Effector memory CD4-positive, alpha-beta T cell (primary cell): ENCODE results near the gene EXTL1.

Experiments used
- DNase-seq, 3 donors: peaks; one replicate each; pipeline ENCODE4 v3.0.0-alpha.2; 2020
- H3K27ac ChIP-seq: 2 replicates; pipeline ENCODE4 v1.7.0; 2013; ENCODE audit warnings: mild to moderate bottlenecking, low read length, moderate library complexity; ENCODE audit not compliant: insufficient read depth, poor library complexity, severe bottlenecking
- H3K27me3 ChIP-seq: replicated peaks from 2 replicates; pipeline ENCODE4 v1.7.0; 2013; ENCODE audit warnings: mild to moderate bottlenecking, low read length; ENCODE audit not compliant: insufficient read depth, control insufficient read depth, poor library complexity, severe bottlenecking
- H3K36me3 ChIP-seq: 2 replicates; pipeline ENCODE4 v1.7.0; 2013; ENCODE audit warnings: mild to moderate bottlenecking, low read length, moderate library complexity; ENCODE audit not compliant: control insufficient read depth, insufficient read depth
- H3K4me1 ChIP-seq: 2 replicates; pipeline ENCODE4 v1.7.0; 2013; ENCODE audit warnings: low read length, mild to moderate bottlenecking; ENCODE audit not compliant: control insufficient read depth, insufficient read depth, poor library complexity, severe bottlenecking
- H3K4me3 ChIP-seq: 2 replicates; pipeline ENCODE4 v1.7.0; 2013; ENCODE audit warnings: low read length, low read depth, mild to moderate bottlenecking; ENCODE audit not compliant: insufficient read depth, poor library complexity, severe bottlenecking
- H3K9me3 ChIP-seq: 2 replicates; pipeline ENCODE4 v1.7.0; 2013; ENCODE audit warnings: mild to moderate bottlenecking, low read length, moderate library complexity; ENCODE audit not compliant: control insufficient read depth

Gene EXTL1

DNA sequence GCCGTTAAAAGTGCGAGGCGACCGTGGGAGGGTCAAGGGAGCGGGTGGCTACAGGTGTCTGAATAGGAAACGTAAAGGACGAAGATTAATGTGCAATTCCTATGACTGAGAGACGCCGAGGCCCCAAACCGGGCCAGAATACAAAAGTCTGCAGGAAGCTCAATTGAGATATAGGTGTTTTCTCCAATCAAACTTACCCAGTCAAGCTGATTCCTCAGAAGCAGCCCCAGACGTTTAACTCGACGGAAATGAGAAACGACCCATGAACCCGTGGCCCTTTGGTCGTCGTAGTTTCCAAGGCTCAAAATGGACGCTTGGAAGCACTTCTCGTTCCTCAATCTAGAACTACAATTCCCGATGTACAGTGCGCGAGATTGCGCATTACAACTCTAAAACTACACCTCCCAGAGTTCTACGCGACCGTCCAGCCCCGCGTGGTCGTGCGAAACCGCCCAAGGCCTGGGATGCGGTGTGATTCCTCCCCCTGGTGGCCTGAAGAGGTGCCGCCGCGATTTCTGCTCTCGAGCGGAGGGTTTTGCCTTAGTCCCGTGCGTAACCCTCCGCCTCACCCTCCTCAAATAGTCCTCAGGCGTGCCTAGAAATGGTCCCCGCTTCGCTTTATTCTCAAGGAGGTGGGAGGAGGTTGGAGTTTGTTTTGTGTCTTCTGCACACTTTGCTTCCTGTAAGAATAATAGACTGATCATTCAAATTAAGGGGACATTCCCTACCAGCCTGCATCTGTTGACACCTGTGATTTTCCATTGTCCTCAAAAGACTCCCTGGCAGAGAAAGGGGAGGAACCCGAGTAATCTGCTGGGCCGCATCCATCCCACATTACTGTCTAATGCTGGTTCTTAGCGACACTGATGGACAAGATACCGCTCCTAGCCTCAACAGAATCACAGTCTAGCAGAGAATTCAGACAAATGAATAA is 23.5 kb upstream of the EXTL1 start, which contains the start of gene PAFAH2:
TSS of gene PAFAH2 (minus strand) at position 236 of the 934 bp plus-strand sequence. CDS start 7,247 bp downstream, outside the sequence.
- H3K4me3 ChIP-seq, result peak within 1 kb of the TSS; percentile 52
- DNase-seq, result peak; percentile 94 to 96 (median 95)
- peak within 1 kb of the TSS; percentile 89 for H3K27ac ChIP-seq
- H3K9me3 ChIP-seq, result no peaks in the 10 kb centered on the region
- peaks cover 13% of the 10 kb centered on the region for H3K4me1 ChIP-seq
- no peaks in the 10 kb centered on the region for H3K36me3 ChIP-seq
- H3K27me3 ChIP-seq, result no peaks in the 10 kb centered on the region

DNA sequence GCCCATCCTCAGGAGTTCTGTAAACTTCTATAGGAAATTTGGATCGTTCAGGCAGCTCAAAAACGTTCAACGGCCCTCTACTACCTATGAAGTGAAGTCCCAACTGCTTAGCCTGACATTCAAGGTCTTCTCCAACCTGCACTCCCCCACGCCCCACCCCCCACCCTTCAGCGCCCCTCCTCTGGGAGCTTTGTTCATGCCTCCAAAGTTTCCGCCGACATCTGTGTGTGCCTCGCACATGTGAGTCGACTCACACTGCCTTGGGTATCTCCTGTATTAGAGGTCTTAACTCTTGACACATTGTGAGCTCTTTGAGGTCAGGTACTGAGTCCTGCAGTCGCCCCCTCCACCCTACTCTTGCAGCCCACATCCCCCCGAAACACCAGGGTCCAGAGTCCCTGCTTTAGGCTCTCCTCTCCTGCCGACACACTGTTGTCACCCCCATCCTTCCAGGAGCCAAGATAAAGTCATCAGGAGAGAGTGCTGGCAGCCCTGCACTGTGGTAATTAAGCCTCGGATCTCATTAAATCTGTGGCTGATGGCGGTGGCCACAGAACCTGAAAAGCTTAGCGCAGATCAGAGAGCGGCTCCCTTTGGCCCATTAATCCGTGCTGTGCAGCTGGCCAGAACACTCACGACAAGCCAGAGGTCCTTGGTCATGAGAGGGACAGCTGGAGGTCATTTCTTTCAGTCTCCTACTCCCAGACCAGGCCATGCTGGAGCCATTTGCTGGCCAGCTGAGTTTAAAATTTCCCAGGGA is 22.4 kb upstream of the EXTL1 start:
- DNase-seq, result no peak
- H3K27ac ChIP-seq, result no peak overlapping the region

DNA sequence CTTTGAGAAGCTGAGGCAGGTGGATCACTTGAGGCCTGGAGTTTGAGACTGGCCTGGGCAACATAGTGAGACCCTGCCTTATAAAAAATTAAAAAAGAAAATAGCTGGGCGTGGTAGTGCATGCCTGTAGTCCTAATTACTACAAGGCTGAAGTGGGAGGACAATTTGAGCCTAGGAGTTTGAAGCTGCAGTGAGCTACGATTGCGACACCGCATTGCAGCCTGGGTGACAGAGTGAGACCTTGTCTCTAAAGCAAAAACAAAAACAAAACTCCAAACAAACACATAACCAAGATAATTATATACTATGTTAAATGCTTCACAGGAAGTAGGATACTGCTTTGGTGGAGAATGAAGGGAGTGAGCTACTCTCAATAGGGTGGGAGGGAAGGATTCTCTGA is 18.3 kb upstream of the EXTL1 start:
- DNase-seq, result no peak
- Histone ChIP-seq H3K4me1 (peaks cover 3% of the 10 kb centered on the region), H3K4me3 (no peak overlapping the region), H3K36me3 (no peaks in the 10 kb centered on the region), H3K9me3 (no peaks in the 10 kb centered on the region), H3K27me3 (no peaks in the 10 kb centered on the region), H3K27ac (no peak overlapping the region)

More for the DNA sequence above, 22.4 kb upstream of the EXTL1 start:
- Histone ChIP-seq H3K36me3 (no peaks in the 10 kb centered on the region), H3K9me3 (no peaks in the 10 kb centered on the region), H3K4me1 (peaks cover 13% of the 10 kb centered on the region), H3K4me3 (no peak overlapping the region), H3K27me3 (no peaks in the 10 kb centered on the region)

DNA sequence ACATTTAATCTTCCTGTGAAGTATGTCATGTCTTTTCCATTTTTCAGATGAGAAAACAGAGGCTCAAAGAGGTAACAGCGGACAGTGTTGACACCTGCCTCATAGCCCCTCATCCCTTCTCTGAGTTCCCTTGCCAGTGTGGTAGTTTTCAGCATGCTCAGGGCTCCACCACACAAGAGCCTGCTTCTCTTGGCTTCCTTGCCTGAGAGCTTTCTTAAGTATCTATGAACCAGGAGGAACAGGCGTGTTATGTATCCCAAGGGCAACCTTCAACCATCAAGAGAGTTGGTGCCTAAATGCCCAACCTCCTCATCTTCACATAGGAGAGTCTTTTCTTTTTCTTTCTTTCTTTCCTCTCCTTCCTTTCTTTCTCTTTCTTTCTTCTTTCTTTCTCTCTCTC is 17.8 kb upstream of the EXTL1 start:
- H3K27ac ChIP-seq, result no peak overlapping the region
- H3K4me1 ChIP-seq, result no peaks in the 10 kb centered on the region
- DNase-seq, result no peak
- no peak overlapping the region for H3K4me3 ChIP-seq
- H3K36me3 ChIP-seq, result no peaks in the 10 kb centered on the region
- H3K27me3 ChIP-seq, result no peaks in the 10 kb centered on the region
- no peaks in the 10 kb centered on the region for H3K9me3 ChIP-seq

DNA sequence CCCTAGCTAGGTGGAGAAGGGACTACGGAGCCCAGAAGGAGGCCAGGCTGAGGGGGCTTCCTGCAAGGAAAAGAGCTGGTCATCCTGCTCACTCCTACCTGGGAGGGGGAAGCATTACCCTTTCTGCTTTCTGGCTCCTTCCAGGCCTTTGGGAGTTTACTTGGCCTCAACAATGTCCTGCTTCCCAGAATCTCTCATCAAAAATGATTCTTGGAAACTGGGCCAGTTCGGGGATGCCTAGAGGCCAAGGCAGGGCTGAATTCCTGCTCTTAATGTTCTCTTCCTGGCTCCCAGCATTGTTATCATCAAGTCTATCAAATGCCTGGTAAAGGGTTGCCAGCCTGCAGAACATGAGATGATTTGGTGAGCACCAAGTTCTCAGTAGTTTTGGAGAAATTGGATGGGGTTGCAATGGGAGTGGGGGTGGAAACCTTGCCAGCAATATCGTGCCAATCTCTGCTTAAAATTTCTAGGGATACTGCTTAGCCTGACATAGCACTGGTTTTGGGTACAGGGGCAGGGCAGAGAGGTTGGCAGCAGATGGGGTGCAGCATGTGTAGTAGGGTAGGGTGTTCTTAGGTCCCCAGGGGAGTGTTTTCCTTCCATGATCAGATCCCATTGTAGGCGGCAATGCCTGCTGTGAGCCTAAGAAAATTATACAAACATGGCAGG is 16.0 kb upstream of the EXTL1 start:
- Histone ChIP-seq H3K9me3 (no peaks in the 10 kb centered on the region), H3K27ac (no peak overlapping the region), H3K4me1 (no peaks in the 10 kb centered on the region), H3K36me3 (no peaks in the 10 kb centered on the region), H3K4me3 (no peak overlapping the region), H3K27me3 (no peaks in the 10 kb centered on the region)
- DNase-seq, result no peak

DNA sequence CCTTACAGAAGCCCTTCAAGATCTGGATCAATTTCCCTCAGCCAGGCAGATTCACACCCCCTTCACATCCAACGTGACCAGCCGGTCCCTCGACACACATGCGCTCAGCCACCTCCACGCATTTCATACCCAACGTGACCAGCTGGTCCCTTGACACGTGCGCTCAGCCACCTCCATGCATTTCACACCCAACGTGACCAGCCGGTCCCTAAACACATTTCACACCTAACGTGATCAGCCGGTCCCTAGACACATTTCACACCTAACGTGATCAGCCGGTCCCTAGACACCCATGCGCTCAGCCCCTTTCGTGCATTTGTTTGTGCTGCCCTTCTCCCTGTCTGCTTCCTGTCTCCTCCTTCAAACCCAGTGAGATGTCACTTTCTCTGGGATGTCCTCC is 14.9 kb upstream of the EXTL1 start:
- no peaks in the 10 kb centered on the region for H3K9me3 ChIP-seq
- no peaks in the 10 kb centered on the region for H3K36me3 ChIP-seq
- H3K27me3 ChIP-seq, result no peaks in the 10 kb centered on the region
- H3K27ac ChIP-seq, result no peak overlapping the region
- H3K4me3 ChIP-seq, result no peak overlapping the region
- no peak for DNase-seq
- no peaks in the 10 kb centered on the region for H3K4me1 ChIP-seq

DNA sequence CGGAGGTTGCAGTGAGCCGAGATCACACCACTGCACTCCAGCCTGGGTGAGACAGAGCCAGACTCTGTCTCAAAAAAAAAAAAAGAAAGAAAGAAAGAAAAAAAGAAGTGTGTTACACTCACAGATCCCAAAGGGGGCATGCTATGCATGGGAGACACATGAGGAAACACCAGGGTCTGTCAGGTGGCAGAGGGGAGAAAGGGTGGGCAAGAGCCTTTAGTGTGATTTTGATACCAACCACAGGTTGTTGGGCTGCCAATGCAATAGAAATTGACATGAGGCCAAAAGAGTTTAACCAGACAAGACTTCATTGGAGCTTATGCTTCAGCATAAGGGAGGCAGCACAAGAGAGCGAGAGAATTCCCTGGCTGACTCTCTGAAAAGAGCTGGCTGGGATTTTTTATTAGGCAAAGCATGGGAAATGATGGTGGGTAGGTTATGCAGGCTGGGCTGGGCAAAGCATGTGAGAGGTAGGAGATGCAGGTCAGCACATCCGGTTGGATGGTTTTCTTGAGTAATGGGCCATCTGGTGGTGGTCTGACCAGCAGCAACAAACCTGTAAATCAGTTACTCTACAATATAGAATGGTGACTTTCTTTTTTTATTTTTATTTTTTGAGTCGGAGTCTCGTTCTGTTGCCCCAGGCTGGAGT is 11.7 kb upstream of the EXTL1 start:
- DNase-seq, result no peak
- no peak overlapping the region for H3K27ac ChIP-seq
- no peak overlapping the region for H3K4me3 ChIP-seq
- H3K9me3 ChIP-seq, result no peaks in the 10 kb centered on the region
- H3K27me3 ChIP-seq, result no peaks in the 10 kb centered on the region
- no peaks in the 10 kb centered on the region for H3K36me3 ChIP-seq
- no peaks in the 10 kb centered on the region for H3K4me1 ChIP-seq

DNA sequence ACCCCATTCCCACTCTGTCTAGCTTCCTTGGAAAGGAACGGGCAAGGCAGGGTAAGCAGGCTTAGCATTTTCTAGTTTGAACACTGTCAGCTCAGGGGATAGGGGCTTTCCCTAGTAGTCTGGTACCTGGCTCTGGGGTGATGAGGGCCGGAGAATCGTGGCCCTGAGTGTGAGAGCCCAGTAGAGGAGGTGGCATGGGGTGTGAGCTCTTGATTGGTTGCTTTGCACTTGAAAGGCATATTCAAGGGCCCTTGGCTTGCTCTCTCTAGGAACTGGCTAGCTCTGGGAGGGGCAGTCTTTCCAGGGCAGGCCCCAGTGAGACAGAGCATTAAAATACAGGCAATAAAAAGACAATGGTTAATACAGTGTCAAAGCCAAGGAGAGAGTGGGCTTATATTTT is 10.8 kb upstream of the EXTL1 start:
- Histone ChIP-seq H3K27ac (no peak overlapping the region), H3K9me3 (no peaks in the 10 kb centered on the region), H3K4me1 (no peaks in the 10 kb centered on the region), H3K36me3 (no peaks in the 10 kb centered on the region), H3K27me3 (no peaks in the 10 kb centered on the region), H3K4me3 (no peak overlapping the region)
- no peak for DNase-seq

DNA sequence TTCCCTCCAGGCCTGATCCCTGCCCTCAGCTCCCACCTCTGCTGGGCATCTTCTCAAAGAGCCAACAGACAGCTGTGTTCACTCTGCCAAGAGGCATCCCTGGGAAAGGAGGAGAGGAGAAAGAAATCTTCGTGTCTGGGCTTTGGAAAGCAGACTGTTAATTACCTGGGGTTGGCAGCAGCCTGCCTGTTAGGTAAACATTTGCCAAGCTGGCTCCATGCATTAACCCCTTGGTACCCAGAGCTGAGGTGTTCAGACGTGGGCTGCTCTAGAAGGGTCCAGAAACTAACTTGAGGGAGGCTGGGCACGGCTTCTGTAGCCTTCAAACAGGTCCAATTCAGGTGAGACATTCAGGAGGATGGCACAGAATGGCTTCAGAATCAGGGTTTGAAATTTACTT is 8.7 kb upstream of the EXTL1 start:
- H3K27me3 ChIP-seq, result no peaks in the 10 kb centered on the region
- H3K4me3 ChIP-seq, result no peak overlapping the region
- no peak overlapping the region for H3K27ac ChIP-seq

More for the DNA sequence above, 8.7 kb upstream of the EXTL1 start:
- DNase-seq, result no peak
- Histone ChIP-seq H3K4me1 (no peaks in the 10 kb centered on the region), H3K9me3 (no peaks in the 10 kb centered on the region), H3K36me3 (no peaks in the 10 kb centered on the region)
